Stimulated activated CD8-positive, alpha-beta memory T cell treated with anti-CD3 and anti-CD28 coated beads, Interleukin-2, amount 100 ng/mL, for 1 hour (primary cell): ENCODE results near the gene DSG2.
"Not testable (repeated sequence)": the region's sequence is repeated elsewhere in the genome, so short reads cannot be mapped to it uniquely, and the experiment has no call there.

Experiments used
- DNase-seq, 2 donors: peaks; one replicate each; pipeline ENCODE4 v3.0.0-alpha.2; 2020; ENCODE audit warnings: low read depth in 2 of 2

The DSG2 gene

GRCh38 chr18:31500051-31500688 is 2.2 kb downstream of the DSG2 start:
- DNase-seq = no peak

GRCh38 chr18:31503011-31503410 is 5.0 kb downstream of the DSG2 start:
- DNase-seq = no peak

- no peak for DNase-seq
Observed at GRCh38 chr18:31504455-31505147, 6.6 kb downstream of the DSG2 start.

GRCh38 chr18:31505156-31505555 is 7.2 kb downstream of the DSG2 start:
- DNase-seq = no peak

GRCh38 chr18:31506024-31506742 is 8.2 kb downstream of the DSG2 start:
- DNase-seq = no peak

- not testable (repeated sequence) for DNase-seq
Observed at GRCh38 chr18:31507124-31507523, 9.1 kb downstream of the DSG2 start.

- DNase-seq = no peak
Observed at GRCh38 chr18:31508781-31509180, 10.8 kb downstream of the DSG2 start.

GRCh38 chr18:31509571-31509970 is 11.6 kb downstream of the DSG2 start:
- no peak for DNase-seq

- DNase-seq = no peak
Observed at GRCh38 chr18:31510319-31510718, 12.3 kb downstream of the DSG2 start.

- no peak for DNase-seq
Observed at GRCh38 chr18:31511098-31511497, 13.1 kb downstream of the DSG2 start.

GRCh38 chr18:31512203-31512764 is 14.3 kb downstream of the DSG2 start:
- no peak for DNase-seq

- DNase-seq = no peak
Observed at GRCh38 chr18:31513189-31513935, 15.4 kb downstream of the DSG2 start.

- no peak for DNase-seq
Observed at GRCh38 chr18:31516437-31516836, 18.5 kb downstream of the DSG2 start.

- DNase-seq = no peak
Observed at GRCh38 chr18:31526374-31526773, 28.4 kb downstream of the DSG2 start.

GRCh38 chr18:31533236-31533635 is 35.3 kb downstream of the DSG2 start:
- no peak for DNase-seq

- no peak for DNase-seq
Observed at GRCh38 chr18:31538837-31539236, 40.9 kb downstream of the DSG2 start.

- DNase-seq = no peak
Observed at GRCh38 chr18:31546476-31546875, 48.5 kb downstream of the DSG2 start.

- no peak for DNase-seq
Observed at GRCh38 chr18:31548853-31549252, 50.9 kb downstream of the DSG2 start.

GRCh38 chr18:31549416-31549815 is 51.4 kb downstream of the DSG2 start:
- no peak for DNase-seq

GRCh38 chr18:31551883-31552282 is 53.9 kb downstream of the DSG2 start:
- DNase-seq = no peak

- no peak for DNase-seq
Observed at GRCh38 chr18:31553800-31554199, 55.8 kb downstream of the DSG2 start.

GRCh38 chr18:31554776-31555175 is 56.8 kb downstream of the DSG2 start:
- DNase-seq = no peak
